ENCODE data around the gene IFFO2. TPM values are rescaled to one million over a fixed set of nuclear protein-coding genes. Genes with fewer than 3 reads are reported as not detected.
A peak's percentile ranks its signal among the peaks of the same experiment; 100 is the strongest.

IFFO2 gene
- total RNA-seq, 2 donors from 2014 or later, result 13.6 to 20.4 TPM

- intact Hi-C loops (cut with DNase I), result no loop called here
- WGBS, result 87% methylated on average over 4 of the region's 4 CpGs
- Histone ChIP-seq H3K9me3 (no peaks in the 10 kb centered on the region), H3K4me1 (replicated peaks) (peaks cover 46% of the 10 kb centered on the region), H3K4me3 (no peak overlapping the region), H3K27me3 (replicated peaks; ENCODE audit: insufficient read depth) (no peaks in the 10 kb centered on the region), H3K27ac (peak overlapping the region in 1 of 2 donors; percentile 74), H3K36me3 (no peaks in the 10 kb centered on the region)
- no peak for DNase-seq (ENCODE audit: low spot score)
- TF ChIP-seq, protein P1, sequence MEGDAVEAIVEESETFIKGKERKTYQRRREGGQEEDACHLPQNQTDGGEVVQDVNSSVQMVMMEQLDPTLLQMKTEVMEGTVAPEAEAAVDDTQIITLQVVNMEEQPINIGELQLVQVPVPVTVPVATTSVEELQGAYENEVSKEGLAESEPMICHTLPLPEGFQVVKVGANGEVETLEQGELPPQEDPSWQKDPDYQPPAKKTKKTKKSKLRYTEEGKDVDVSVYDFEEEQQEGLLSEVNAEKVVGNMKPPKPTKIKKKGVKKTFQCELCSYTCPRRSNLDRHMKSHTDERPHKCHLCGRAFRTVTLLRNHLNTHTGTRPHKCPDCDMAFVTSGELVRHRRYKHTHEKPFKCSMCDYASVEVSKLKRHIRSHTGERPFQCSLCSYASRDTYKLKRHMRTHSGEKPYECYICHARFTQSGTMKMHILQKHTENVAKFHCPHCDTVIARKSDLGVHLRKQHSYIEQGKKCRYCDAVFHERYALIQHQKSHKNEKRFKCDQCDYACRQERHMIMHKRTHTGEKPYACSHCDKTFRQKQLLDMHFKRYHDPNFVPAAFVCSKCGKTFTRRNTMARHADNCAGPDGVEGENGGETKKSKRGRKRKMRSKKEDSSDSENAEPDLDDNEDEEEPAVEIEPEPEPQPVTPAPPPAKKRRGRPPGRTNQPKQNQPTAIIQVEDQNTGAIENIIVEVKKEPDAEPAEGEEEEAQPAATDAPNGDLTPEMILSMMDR (IDR thresholded peaks at IDR 0.05), result no peak
- no peak for TF ChIP-seq POLR2A (IDR thresholded peaks at IDR 0.05)
- TF ChIP-seq POLR2AphosphoS5 (IDR thresholded peaks at IDR 0.05), result no peak
Measured at GRCh38 chr1:18943162-18943561, 13.3 kb downstream of the IFFO2 start.

GRCh38 chr1:18942340-18942739 lies 14.1 kb downstream of the IFFO2 start:
- WGBS, result 74% methylated on average over 4 of the region's 4 CpGs
- H3K4me3 ChIP-seq, result no peak overlapping the region
- no peak for TF ChIP-seq POLR2AphosphoS5 (IDR thresholded peaks at IDR 0.05)
- TF ChIP-seq, protein P1 (IDR thresholded peaks at IDR 0.05), result no peak
- no peak for TF ChIP-seq POLR2A (IDR thresholded peaks at IDR 0.05)
- H3K27me3 ChIP-seq (replicated peaks; ENCODE audit: insufficient read depth), result no peaks in the 10 kb centered on the region
- intact Hi-C loops (cut with DNase I), result no loop called here
- peak overlapping the region; percentile 58 to 70 for H3K27ac ChIP-seq
- peaks cover 39% of the 10 kb centered on the region for H3K4me1 ChIP-seq (replicated peaks)
- H3K36me3 ChIP-seq, result no peaks in the 10 kb centered on the region
- H3K9me3 ChIP-seq, result no peaks in the 10 kb centered on the region
- no peak for DNase-seq (ENCODE audit: low spot score)

GRCh38 chr1:18941221-18942141 lies 15.0 kb downstream of the IFFO2 start:
- Histone ChIP-seq H3K36me3 (no peaks in the 10 kb centered on the region), H3K9me3 (no peaks in the 10 kb centered on the region), H3K27ac (peak overlapping the region; percentile 58 to 70), H3K27me3 (replicated peaks; ENCODE audit: insufficient read depth) (no peaks in the 10 kb centered on the region), H3K4me1 (replicated peaks) (peaks cover 34% of the 10 kb centered on the region), H3K4me3 (no peak overlapping the region)
- peak; percentile 57 for TF ChIP-seq POLR2AphosphoS5 (IDR thresholded peaks at IDR 0.05)
- TF ChIP-seq, protein P1 (IDR thresholded peaks at IDR 0.05), result no peak
- TF ChIP-seq POLR2A (IDR thresholded peaks at IDR 0.05), result peak; percentile 33
- intact Hi-C loops (cut with DNase I), result no loop called here
- WGBS, result 25% methylated on average over 18 of the region's 18 CpGs
- peak; percentile 70 for DNase-seq (ENCODE audit: low spot score)

DNA sequence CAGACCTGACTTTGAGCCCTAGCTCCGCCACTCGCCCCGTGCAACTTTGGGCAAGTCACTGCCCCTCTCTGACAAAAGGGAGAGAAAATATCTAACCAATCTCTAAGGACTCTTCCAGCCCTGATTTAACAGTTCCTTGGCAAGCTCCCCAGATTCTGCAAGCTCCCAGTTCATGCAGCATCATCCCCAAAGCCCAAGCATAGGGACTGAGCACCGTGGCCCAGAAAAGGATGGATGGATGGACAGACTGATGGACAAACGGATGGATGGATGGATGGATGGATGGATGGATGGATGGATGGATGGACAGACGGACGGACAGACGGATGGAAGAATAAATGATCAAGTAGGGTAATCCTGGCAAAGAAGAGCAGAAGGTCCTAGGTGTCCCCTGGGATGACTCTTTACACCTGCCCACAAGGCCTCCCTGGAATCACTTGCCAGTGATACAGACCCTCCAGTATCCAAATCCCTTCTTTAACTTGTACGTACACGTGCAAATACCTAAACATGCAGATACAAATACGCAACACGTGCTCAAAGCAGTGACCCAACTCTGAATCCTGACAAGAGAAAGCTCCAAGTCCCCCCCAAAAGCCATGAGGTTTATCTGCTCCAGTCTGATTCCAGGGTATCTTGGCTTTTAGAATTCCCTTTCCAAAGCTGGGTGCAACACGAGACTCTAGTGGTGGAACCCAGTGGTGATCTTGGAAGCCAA lies 16.0 kb downstream of the IFFO2 start:
- H3K27me3 ChIP-seq (replicated peaks; ENCODE audit: insufficient read depth), result no peaks in the 10 kb centered on the region
- DNase-seq (ENCODE audit: low spot score), result no peak
- no peaks in the 10 kb centered on the region for H3K36me3 ChIP-seq
- no peaks in the 10 kb centered on the region for H3K9me3 ChIP-seq
- intact Hi-C loops (cut with DNase I), result no loop called here
- TF ChIP-seq POLR2A (IDR thresholded peaks at IDR 0.05) (no peak), POLR2AphosphoS5 (IDR thresholded peaks at IDR 0.05) (no peak)
- TF ChIP-seq, protein P1 (IDR thresholded peaks at IDR 0.05), result no peak
- H3K4me1 ChIP-seq (replicated peaks), result peaks cover 28% of the 10 kb centered on the region
- H3K27ac ChIP-seq, result peak overlapping the region; percentile 58 to 70
- 57% methylated on average over 13 of the region's 13 CpGs for WGBS
- H3K4me3 ChIP-seq, result no peak overlapping the region

Data from prostate gland (tissue), 2 donors.